ENCODE measurements around the gene PCP4. TPM values are rescaled to one million over a fixed set of nuclear protein-coding genes. Genes with fewer than 3 reads are reported as not detected.

PCP4 gene
- total RNA-seq, 1 donor from 2014 or later = not detected

GRCh38 chr21:39874759-39875158 is 7.5 kb downstream of the PCP4 start:
- Mint-ChIP-seq H3K4me1 (ENCODE audit: unreplicated experiment) (no peaks in the 10 kb centered on the region), H3K36me3 (ENCODE audit: unreplicated experiment) (no peaks in the 10 kb centered on the region)
- DNase-seq (ENCODE audit: extremely low spot score, unreplicated experiment) = no peak

GRCh38 chr21:39881661-39882060 is 14.4 kb downstream of the PCP4 start:
- no peak for DNase-seq (ENCODE audit: extremely low spot score, unreplicated experiment)
- Mint-ChIP-seq H3K9me3 (ENCODE audit: unreplicated experiment) (peaks cover 9% of the 10 kb centered on the region), H3K36me3 (ENCODE audit: unreplicated experiment) (no peaks in the 10 kb centered on the region), H3K4me3 (ENCODE audit: unreplicated experiment) (no peak overlapping the region), H3K4me1 (ENCODE audit: unreplicated experiment) (no peaks in the 10 kb centered on the region), H3K27me3 (ENCODE audit: unreplicated experiment) (no peaks in the 10 kb centered on the region), H3K27ac (ENCODE audit: unreplicated experiment) (no peak overlapping the region)
- no peak for TF ChIP-seq CTCF (IDR thresholded peaks at IDR 0.05)

More at GRCh38 chr21:39874759-39875158, 7.5 kb downstream of the PCP4 start:
- H3K27ac Mint-ChIP-seq (ENCODE audit: unreplicated experiment) = no peak overlapping the region
- peaks cover 7% of the 10 kb centered on the region for H3K9me3 Mint-ChIP-seq (ENCODE audit: unreplicated experiment)
- no peaks in the 10 kb centered on the region for H3K27me3 Mint-ChIP-seq (ENCODE audit: unreplicated experiment)
- no peak overlapping the region for H3K4me3 Mint-ChIP-seq (ENCODE audit: unreplicated experiment)
- TF ChIP-seq CTCF (IDR thresholded peaks at IDR 0.05) = no peak

- TF ChIP-seq CTCF (IDR thresholded peaks at IDR 0.05) = no peak
- no peak for DNase-seq (ENCODE audit: extremely low spot score, unreplicated experiment)
- H3K4me1 Mint-ChIP-seq (ENCODE audit: unreplicated experiment) = no peaks in the 10 kb centered on the region
- H3K27ac Mint-ChIP-seq (ENCODE audit: unreplicated experiment) = no peak overlapping the region
- H3K27me3 Mint-ChIP-seq (ENCODE audit: unreplicated experiment) = no peaks in the 10 kb centered on the region
- H3K9me3 Mint-ChIP-seq (ENCODE audit: unreplicated experiment) = peaks cover 11% of the 10 kb centered on the region
- H3K4me3 Mint-ChIP-seq (ENCODE audit: unreplicated experiment) = no peak overlapping the region
- H3K36me3 Mint-ChIP-seq (ENCODE audit: unreplicated experiment) = no peaks in the 10 kb centered on the region
Observed at GRCh38 chr21:39882151-39882838, 15.1 kb downstream of the PCP4 start.

- no peak for DNase-seq (ENCODE audit: extremely low spot score, unreplicated experiment)
- no peak overlapping the region for H3K27ac Mint-ChIP-seq (ENCODE audit: unreplicated experiment)
- no peak overlapping the region for H3K4me3 Mint-ChIP-seq (ENCODE audit: unreplicated experiment)
- H3K9me3 Mint-ChIP-seq (ENCODE audit: unreplicated experiment) = peaks cover 14% of the 10 kb centered on the region
- H3K36me3 Mint-ChIP-seq (ENCODE audit: unreplicated experiment) = no peaks in the 10 kb centered on the region
- no peak for TF ChIP-seq CTCF (IDR thresholded peaks at IDR 0.05)
- H3K27me3 Mint-ChIP-seq (ENCODE audit: unreplicated experiment) = no peaks in the 10 kb centered on the region
- H3K4me1 Mint-ChIP-seq (ENCODE audit: unreplicated experiment) = no peaks in the 10 kb centered on the region
Observed at GRCh38 chr21:39882839-39883195, 15.6 kb downstream of the PCP4 start.

GRCh38 chr21:39885119-39885848 is 18.0 kb downstream of the PCP4 start:
- Mint-ChIP-seq H3K9me3 (ENCODE audit: unreplicated experiment) (peaks cover 19% of the 10 kb centered on the region), H3K4me3 (ENCODE audit: unreplicated experiment) (no peak overlapping the region), H3K27ac (ENCODE audit: unreplicated experiment) (no peak overlapping the region), H3K4me1 (ENCODE audit: unreplicated experiment) (no peaks in the 10 kb centered on the region), H3K36me3 (ENCODE audit: unreplicated experiment) (no peaks in the 10 kb centered on the region), H3K27me3 (ENCODE audit: unreplicated experiment) (no peaks in the 10 kb centered on the region)
- no peak for TF ChIP-seq CTCF (IDR thresholded peaks at IDR 0.05)
- DNase-seq (ENCODE audit: extremely low spot score, unreplicated experiment) = no peak
